ENCODE results near the gene FLNC. TPM values are rescaled to one million over a fixed set of nuclear protein-coding genes. Genes with fewer than 3 reads are reported as not detected.

FLNC gene
- total and polyA plus RNA-seq, 2 donors (not counting 1 experiment from before 2014, with no cell fraction given): 0.01 TPM; not detected in 1

GRCh38 chr7:128835231-128835751 is 5.1 kb downstream of the FLNC start:
- Histone ChIP-seq H3K36me3 (replicated peaks in 1 of 2; ENCODE audit: control extremely low read depth in 1 of 2, control insufficient read depth in 1 of 2, extremely low read depth in 1 of 2, insufficient read depth in 2 of 2, low read length in 1 of 2) (no peaks in the 10 kb centered on the region), H4K20me1 (ENCODE audit: control insufficient read depth, insufficient read depth, low read length, poor library complexity, severe bottlenecking) (no peaks in the 10 kb centered on the region), H3K79me2 (ENCODE audit: control insufficient read depth, insufficient read depth, low read length) (no peaks in the 10 kb centered on the region), H3K4me2 (replicated peaks; ENCODE audit: low read depth, low read length, poor library complexity, severe bottlenecking) (no peak overlapping the region), H3K9me3 (ENCODE audit: control extremely low read depth in 1 of 3, control insufficient read depth in 2 of 3, insufficient read depth in 1 of 3, low read length in 2 of 3) (peaks cover 0 to 3% (median 0%) of the 10 kb centered on the region in 3 donors), H3K4me3 (ENCODE audit: control extremely low read depth in 1 of 5, extremely low read depth in 1 of 5, insufficient read depth in 1 of 5, low read depth in 2 of 5, low read length in 4 of 5) (no peak overlapping the region), H3K9ac (ENCODE audit: low read length) (no peak overlapping the region), H3K4me1 (ENCODE audit: control insufficient read depth in 2 of 2, insufficient read depth in 2 of 2, low read length in 2 of 2) (peaks cover 20 to 21% of the 10 kb centered on the region in 2 donors), H3K27me3 (replicated peaks in 1 of 4; ENCODE audit: control extremely low read depth in 1 of 4, control insufficient read depth in 3 of 4, insufficient read depth in 4 of 4, low read length in 3 of 4) (peaks cover 0 to 24% (median 7%) of the 10 kb centered on the region in 4 experiments), H3K27ac (ENCODE audit: low read length in 2 of 2) (no peak overlapping the region), H2AFZ (ENCODE audit: insufficient read depth, low read depth, low read length, poor library complexity, severe bottlenecking) (no peak overlapping the region)
- 92% methylated on average over 14 of the region's 16 CpGs for WGBS (ENCODE audit: insufficient coverage)
- H3K9me3 Mint-ChIP-seq (ENCODE audit: insufficient read depth): no peaks in the 10 kb centered on the region
- intact Hi-C loops (cut with micrococcal nuclease): no loop called here
- CTCF ChIA-PET: interaction anchor here (1.5 kb wide), 2 partner anchors 28 to 48 kb away, joined by 4 read pairs; partner anchors contain the start of gene ATP6V1F
- TF ChIP-seq CTCF (IDR thresholded peaks at IDR 0.05): no peak
- no peak for TF ChIP-seq EZH2 (IDR thresholded peaks at IDR 0.05; ENCODE audit: borderline replicate concordance, insufficient read depth, low read depth, low read length, poor library complexity, severe bottlenecking)
- peaks cover 14% of the 10 kb centered on the region for H3K27me3 Mint-ChIP-seq
- peaks cover 13% of the 10 kb centered on the region for H3K4me1 Mint-ChIP-seq
- ATAC-seq (ENCODE audit: low read depth): no peak
- POLR2A ChIA-PET: no interaction called here
- no peak for DNase-seq
- H3K27ac Mint-ChIP-seq: no peak overlapping the region
- no peak overlapping the region for H3K4me3 Mint-ChIP-seq

- Mint-ChIP-seq H3K4me3 (no peak overlapping the region), H3K27me3 (peaks cover 8% of the 10 kb centered on the region), H3K4me1 (peaks cover 7% of the 10 kb centered on the region), H3K9me3 (ENCODE audit: insufficient read depth) (no peaks in the 10 kb centered on the region), H3K27ac (no peak overlapping the region)
- WGBS (ENCODE audit: insufficient coverage): 86% methylated on average over 10 of the region's 14 CpGs
- Histone ChIP-seq H2AFZ (ENCODE audit: insufficient read depth, low read depth, low read length, poor library complexity, severe bottlenecking) (no peak overlapping the region), H3K79me2 (ENCODE audit: control insufficient read depth, insufficient read depth, low read length) (no peaks in the 10 kb centered on the region), H3K9ac (ENCODE audit: low read length) (no peak overlapping the region), H3K27ac (ENCODE audit: low read length in 2 of 2) (no peak overlapping the region), H3K36me3 (replicated peaks in 1 of 2; ENCODE audit: control extremely low read depth in 1 of 2, control insufficient read depth in 1 of 2, extremely low read depth in 1 of 2, insufficient read depth in 2 of 2, low read length in 1 of 2) (no peaks in the 10 kb centered on the region), H3K4me2 (replicated peaks; ENCODE audit: low read depth, low read length, poor library complexity, severe bottlenecking) (no peak overlapping the region), H3K4me1 (ENCODE audit: control insufficient read depth in 2 of 2, insufficient read depth in 2 of 2, low read length in 2 of 2) (peaks cover 14 to 18% of the 10 kb centered on the region in 2 donors), H3K27me3 (replicated peaks in 1 of 4; ENCODE audit: control extremely low read depth in 1 of 4, control insufficient read depth in 3 of 4, insufficient read depth in 4 of 4, low read length in 3 of 4) (peaks cover 0 to 18% (median 5%) of the 10 kb centered on the region in 4 experiments), H3K4me3 (ENCODE audit: control extremely low read depth in 1 of 5, extremely low read depth in 1 of 5, insufficient read depth in 1 of 5, low read depth in 2 of 5, low read length in 4 of 5) (no peak overlapping the region), H3K9me3 (ENCODE audit: control extremely low read depth in 1 of 3, control insufficient read depth in 2 of 3, insufficient read depth in 1 of 3, low read length in 2 of 3) (peaks cover 0 to 3% (median 0%) of the 10 kb centered on the region in 3 donors), H4K20me1 (ENCODE audit: control insufficient read depth, insufficient read depth, low read length, poor library complexity, severe bottlenecking) (no peaks in the 10 kb centered on the region)
- TF ChIP-seq CTCF (IDR thresholded peaks at IDR 0.05): no peak
- no peak for TF ChIP-seq EZH2 (IDR thresholded peaks at IDR 0.05; ENCODE audit: borderline replicate concordance, insufficient read depth, low read depth, low read length, poor library complexity, severe bottlenecking)
- intact Hi-C loops (cut with micrococcal nuclease): no loop called here
- ChIA-PET CTCF (interaction anchor here (1.5 kb wide), 2 partner anchors 27 to 48 kb away, joined by 4 read pairs; partner anchors contain the start of gene ATP6V1F), POLR2A (interaction anchor here (0.6 kb wide), 1 partner anchor 239 kb away, joined by 4 read pairs; no protein-coding TSS in a partner anchor)
- DNase-seq (no peak), ATAC-seq (ENCODE audit: low read depth) (no peak)
Measured at GRCh38 chr7:128835790-128836641, 5.8 kb downstream of the FLNC start.

Data from B cell (primary cell).